NCI-H2171 (cell line): ENCODE results near the gene HIVEP2.
A peak's percentile ranks its signal among the peaks of the same experiment; 100 is the strongest.

ENCODE experiments used
- DNase-seq: peaks from one replicate; lab custom pipeline; 2025; lab: John Stamatoyannopoulos, UW

HIVEP2 gene

GRCh38 chr6:142944124-142945048, 590 bp downstream of the HIVEP2 start:
- DNase-seq = peak; percentile 72

- no peak for DNase-seq
Observed at GRCh38 chr6:142943711-142944123, 1.3 kb downstream of the HIVEP2 start.

GRCh38 chr6:142942805-142943227, 2.2 kb downstream of the HIVEP2 start:
- no peak for DNase-seq

GRCh38 chr6:142942238-142942637, 2.7 kb downstream of the HIVEP2 start:
- DNase-seq = no peak

- DNase-seq = no peak
Observed at GRCh38 chr6:142941018-142941417, 4.0 kb downstream of the HIVEP2 start.

GRCh38 chr6:142940487-142940886, 4.5 kb downstream of the HIVEP2 start:
- DNase-seq = no peak

- no peak for DNase-seq
Observed at GRCh38 chr6:142938510-142938909, 6.5 kb downstream of the HIVEP2 start.

GRCh38 chr6:142937986-142938385, 7.0 kb downstream of the HIVEP2 start:
- DNase-seq = no peak

GRCh38 chr6:142935553-142936517, 9.1 kb downstream of the HIVEP2 start:
- DNase-seq = no peak

- no peak for DNase-seq
Observed at GRCh38 chr6:142934599-142934998, 10.4 kb downstream of the HIVEP2 start.

GRCh38 chr6:142934106-142934505, 10.9 kb downstream of the HIVEP2 start:
- no peak for DNase-seq

GRCh38 chr6:142933701-142934100, 11.3 kb downstream of the HIVEP2 start:
- no peak for DNase-seq

GRCh38 chr6:142932889-142933288, 12.1 kb downstream of the HIVEP2 start:
- DNase-seq = no peak

- DNase-seq = no peak
Observed at GRCh38 chr6:142929751-142930358, 15.1 kb downstream of the HIVEP2 start.

GRCh38 chr6:142927904-142928303, 17.1 kb downstream of the HIVEP2 start:
- no peak for DNase-seq

GRCh38 chr6:142927271-142927580, 17.8 kb downstream of the HIVEP2 start:
- no peak for DNase-seq

- peak; percentile 43 for DNase-seq
Observed at GRCh38 chr6:142926494-142927270, 18.3 kb downstream of the HIVEP2 start.

GRCh38 chr6:142926177-142926493, 18.8 kb downstream of the HIVEP2 start:
- no peak for DNase-seq

GRCh38 chr6:142925575-142926110, 19.3 kb downstream of the HIVEP2 start:
- DNase-seq = no peak

GRCh38 chr6:142918339-142919042, 26.5 kb downstream of the HIVEP2 start:
- no peak for DNase-seq

- no peak for DNase-seq
Observed at GRCh38 chr6:142916881-142917280, 28.1 kb downstream of the HIVEP2 start.
